A673 (cell line): Measurements from ENCODE around the gene HTR2B. TPM values are rescaled to one million over a fixed set of nuclear protein-coding genes. Genes with fewer than 3 reads are reported as not detected.

Source experiments
- BruUV-seq: library from RNA; stranded (reverse); fragments of 400-500 nt; replicated peaks from 2 replicates; lab custom pipeline; 2021; lab: Mats Ljungman, UMichigan
- CTCF ChIA-PET: fragments of 300-600 bp; sonication (Branson Sonifier 250); formaldehyde crosslinking; loops from one replicate; lab custom pipeline; 2022; ENCODE audit warnings: antibody characterized with exemption; lab: Charles Lee
- POLR2A ChIA-PET: fragments of 300-600 bp; sonication (Branson Sonifier 250); formaldehyde crosslinking; loops from one replicate; lab custom pipeline; 2022; ENCODE audit warnings: antibody characterized with exemption; ENCODE audit not compliant: low non-redundant PET; lab: Charles Lee
- DNase-seq: peaks from one replicate; pipeline ENCODE4 v3.0.0-alpha.2; 2015; ENCODE audit warnings: low spot score
- H3K27ac ChIP-seq: fragments of 200-600 bp; sonication (generic); 2 replicates; pipeline ENCODE4 v1.5.1; 2016; ENCODE audit warnings: mixed run types, low read depth, mild to moderate bottlenecking, mixed read lengths, antibody characterized with exemption, low read length; ENCODE audit not compliant: poor library complexity, severe bottlenecking
- H3K27me3 ChIP-seq: fragments of 200-600 bp; sonication (generic); replicated peaks from 2 replicates; pipeline ENCODE4 v1.6.1; 2017; ENCODE audit warnings: mixed run types, low read depth, mild to moderate bottlenecking, mixed read lengths, antibody characterized with exemption, low read length; ENCODE audit not compliant: insufficient read depth, poor library complexity
- H3K36me3 ChIP-seq: fragments of 200-600 bp; sonication (generic); 2 replicates; pipeline ENCODE4 v1.6.1; 2016; ENCODE audit warnings: mixed run types, mild to moderate bottlenecking, mixed read lengths, antibody characterized with exemption, low read length; ENCODE audit not compliant: insufficient read depth, poor library complexity, severe bottlenecking
- H3K4me1 ChIP-seq: fragments of 200-600 bp; sonication (generic); 2 replicates; pipeline ENCODE4 v1.6.1; 2017; ENCODE audit warnings: mixed run types, mild to moderate bottlenecking, mixed read lengths, antibody characterized with exemption, low read length; ENCODE audit not compliant: insufficient read depth, poor library complexity, severe bottlenecking
- H3K4me3 ChIP-seq: fragments of 200-600 bp; sonication (generic); 2 replicates; pipeline ENCODE4 v1.5.1; 2016; ENCODE audit warnings: low read depth, mixed run types, mild to moderate bottlenecking, mixed read lengths, low read length; ENCODE audit not compliant: poor library complexity, severe bottlenecking
- H3K9me3 ChIP-seq: fragments of 200-600 bp; sonication (generic); 2 replicates; pipeline ENCODE4 v1.6.1; 2016; ENCODE audit warnings: mixed run types, low read depth, mild to moderate bottlenecking, mixed read lengths, antibody characterized with exemption, low read length; ENCODE audit not compliant: poor library complexity, severe bottlenecking
- CTCF ChIP-seq: fragments of 300-800, 200-600 bp; sonication (generic); conservative IDR thresholded peaks from 2 replicates; pipeline ENCODE4 v1.5.1; 2017; ENCODE audit warnings: low read depth, mild to moderate bottlenecking, antibody characterized with exemption, low read length, moderate library complexity, mixed read lengths
- EZH2 ChIP-seq: fragments of 200-600 bp; sonication (generic); IDR thresholded peaks from 2 replicates; pipeline ENCODE4 v1.6.1; 2017; ENCODE audit warnings: borderline replicate concordance, low read depth, mild to moderate bottlenecking, mixed read lengths, antibody characterized with exemption, low read length; ENCODE audit not compliant: poor library complexity, severe bottlenecking
- intact Hi-C: fragments of 100-400 bp; cut with micrococcal nuclease; formaldehyde crosslinking; loops from one replicate; pipeline ENCODE4 v1.10.0; 2022; ENCODE audit not compliant: unreplicated experiment
- total RNA-seq: library from RNA; stranded (reverse); gene quantifications from 2 replicates; pipeline ENCODE4 v1.2.3, GENCODE V29; 2021

Gene HTR2B
- total RNA-seq, 1 experiment from 2014 or later, result not detected

GRCh38 chr2:231117148-231117547 lies 7.7 kb downstream of the HTR2B start:
- no peak overlapping the region for H3K27ac ChIP-seq
- no peak overlapping the region for H3K4me3 ChIP-seq
- TF ChIP-seq EZH2 (no peak), CTCF (no peak)
- no peak for DNase-seq
- H3K36me3 ChIP-seq, result peaks cover 4% of the 10 kb centered on the region
- H3K4me1 ChIP-seq, result peaks cover 12% of the 10 kb centered on the region
- ChIA-PET CTCF (no interaction called here), POLR2A (no interaction called here)
- no TSS peak for BruUV-seq
- intact Hi-C loops, result no loop called here
- H3K9me3 ChIP-seq, result no peaks in the 10 kb centered on the region
- H3K27me3 ChIP-seq, result no peaks in the 10 kb centered on the region

- Histone ChIP-seq H3K27ac (no peak overlapping the region), H3K4me3 (no peak overlapping the region), H3K9me3 (no peaks in the 10 kb centered on the region), H3K27me3 (no peaks in the 10 kb centered on the region), H3K4me1 (peaks cover 17% of the 10 kb centered on the region), H3K36me3 (peaks cover 9% of the 10 kb centered on the region)
- no peak for TF ChIP-seq EZH2
- no peak for TF ChIP-seq CTCF
- ChIA-PET CTCF (interaction anchor here (0.9 kb wide), 1 partner anchor 12 kb away, joined by 3 read pairs; no protein-coding TSS in a partner anchor), POLR2A (no interaction called here)
- BruUV-seq, result no TSS peak
- intact Hi-C loops, result no loop called here
- DNase-seq, result no peak
Measured at GRCh38 chr2:231115651-231116050, 9.2 kb downstream of the HTR2B start.

GRCh38 chr2:231113489-231113888 lies 11.4 kb downstream of the HTR2B start:
- no peak for DNase-seq
- intact Hi-C loops, result no loop called here
- POLR2A ChIA-PET, result no interaction called here
- Histone ChIP-seq H3K27ac (no peak overlapping the region), H3K9me3 (no peaks in the 10 kb centered on the region), H3K4me3 (no peak overlapping the region), H3K36me3 (peaks cover 24% of the 10 kb centered on the region), H3K4me1 (peaks cover 17% of the 10 kb centered on the region), H3K27me3 (no peaks in the 10 kb centered on the region)
- CTCF ChIA-PET, result no interaction called here
- BruUV-seq, result no TSS peak
- no peak for TF ChIP-seq CTCF
- no peak for TF ChIP-seq EZH2
